ENCODE measurements around the gene FXYD7. TPM values are rescaled to one million over a fixed set of nuclear protein-coding genes. Genes with fewer than 3 reads are reported as not detected.

The FXYD7 gene
- polyA plus RNA-seq, 3 donors = 0.16 TPM; not detected in 2

GRCh38 chr19:35130761-35131720, 12.0 kb upstream of the FXYD7 start:
- no peak overlapping the region for H3K27ac Mint-ChIP-seq
- no peak for TF ChIP-seq CTCF (IDR thresholded peaks at IDR 0.05)
- H3K4me1 Mint-ChIP-seq = peaks cover 6% of the 10 kb centered on the region
- intact Hi-C loops (cut with micrococcal nuclease) = loop anchor here in 1 of 2 donors (10.0 kb wide), 1 partner anchor 156 kb away; no protein-coding TSS in a partner anchor
- Histone ChIP-seq H3K27ac (ENCODE audit: low read depth in 1 of 2, low read length in 2 of 2) (no peak overlapping the region), H3K4me3 (replicated peaks in 1 of 3; ENCODE audit: low read depth in 2 of 3, low read length in 3 of 3) (no peak overlapping the region), H3K4me2 (replicated peaks; ENCODE audit: extremely low read depth, low read length, poor library complexity, severe bottlenecking) (no peak overlapping the region), H3K36me3 (replicated peaks in 1 of 2; ENCODE audit: control insufficient read depth in 1 of 2, insufficient read depth in 2 of 2, low read length in 2 of 2) (no peaks in the 10 kb centered on the region), H3K9ac (ENCODE audit: insufficient read depth, low read length, poor library complexity, severe bottlenecking) (no peak overlapping the region), H3K4me1 (ENCODE audit: control insufficient read depth in 1 of 2, insufficient read depth in 2 of 2, low read length in 2 of 2) (peaks cover 5% of the 10 kb centered on the region in 2 donors), H3K79me2 (ENCODE audit: insufficient read depth, low read length) (no peaks in the 10 kb centered on the region), H2AFZ (ENCODE audit: insufficient read depth, low read depth, low read length, poor library complexity, severe bottlenecking) (no peak overlapping the region), H3K9me3 (replicated peaks in 1 of 2; ENCODE audit: control insufficient read depth in 1 of 2, insufficient read depth in 1 of 2, low read length in 2 of 2) (no peaks in the 10 kb centered on the region), H3K27me3 (ENCODE audit: control insufficient read depth in 2 of 2, insufficient read depth in 2 of 2, low read length in 2 of 2) (no peaks in the 10 kb centered on the region), H4K20me1 (ENCODE audit: insufficient read depth, low read length) (no peaks in the 10 kb centered on the region)
- DNase-seq = no peak
- H3K36me3 Mint-ChIP-seq = no peaks in the 10 kb centered on the region
- peaks cover 0 to 3% (median 0%) of the 10 kb centered on the region in 7 donors for H3K9me3 Mint-ChIP-seq
- 91% methylated on average over 16 of the region's 31 CpGs for WGBS (ENCODE audit: insufficient coverage)
- H3K4me3 Mint-ChIP-seq = no peak overlapping the region
- H3K27me3 Mint-ChIP-seq (ENCODE audit: low read depth in 3 of 3) = peaks cover 2 to 4% (median 3%) of the 10 kb centered on the region in 3 donors

GRCh38 chr19:35132254-35132653, 10.8 kb upstream of the FXYD7 start:
- Mint-ChIP-seq H3K4me3 (no peak overlapping the region), H3K27me3 (ENCODE audit: low read depth in 3 of 3) (peaks cover 3 to 8% (median 4%) of the 10 kb centered on the region in 3 donors), H3K9me3 (peaks cover 0 to 3% (median 0%) of the 10 kb centered on the region in 7 donors), H3K36me3 (no peaks in the 10 kb centered on the region), H3K4me1 (peaks cover 8% of the 10 kb centered on the region), H3K27ac (no peak overlapping the region)
- TF ChIP-seq CTCF (IDR thresholded peaks at IDR 0.05) = no peak
- H3K36me3 ChIP-seq (replicated peaks in 1 of 2; ENCODE audit: control insufficient read depth in 1 of 2, insufficient read depth in 2 of 2, low read length in 2 of 2) = no peaks in the 10 kb centered on the region
- no peaks in the 10 kb centered on the region for H3K9me3 ChIP-seq (replicated peaks in 1 of 2; ENCODE audit: control insufficient read depth in 1 of 2, insufficient read depth in 1 of 2, low read length in 2 of 2)
- intact Hi-C loops (cut with micrococcal nuclease) = loop anchor here in 1 of 2 donors (10.0 kb wide), 1 partner anchor 157 kb away; no protein-coding TSS in a partner anchor
- H4K20me1 ChIP-seq (ENCODE audit: insufficient read depth, low read length) = no peaks in the 10 kb centered on the region
- H3K4me2 ChIP-seq (replicated peaks; ENCODE audit: extremely low read depth, low read length, poor library complexity, severe bottlenecking) = no peak overlapping the region
- H3K9ac ChIP-seq (ENCODE audit: insufficient read depth, low read length, poor library complexity, severe bottlenecking) = no peak overlapping the region
- no peaks in the 10 kb centered on the region for H3K79me2 ChIP-seq (ENCODE audit: insufficient read depth, low read length)
- DNase-seq = no peak
- peaks cover 5% of the 10 kb centered on the region in 2 donors for H3K4me1 ChIP-seq (ENCODE audit: control insufficient read depth in 1 of 2, insufficient read depth in 2 of 2, low read length in 2 of 2)
- no peak overlapping the region for H3K4me3 ChIP-seq (replicated peaks in 1 of 3; ENCODE audit: low read depth in 2 of 3, low read length in 3 of 3)
- H3K27me3 ChIP-seq (ENCODE audit: control insufficient read depth in 2 of 2, insufficient read depth in 2 of 2, low read length in 2 of 2) = no peaks in the 10 kb centered on the region
- H3K27ac ChIP-seq (ENCODE audit: low read depth in 1 of 2, low read length in 2 of 2) = no peak overlapping the region
- H2AFZ ChIP-seq (ENCODE audit: insufficient read depth, low read depth, low read length, poor library complexity, severe bottlenecking) = no peak overlapping the region

Measured in CD14-positive monocyte (primary cell).